ENCODE data around the gene PRIMA1. TPM values are rescaled to one million over a fixed set of nuclear protein-coding genes. Genes with fewer than 3 reads are reported as not detected.

PRIMA1 gene
- total and polyA plus RNA-seq, 2 experiments from 2014 or later = 2.1 to 3.5 TPM

- H3K4me3 Mint-ChIP-seq = no peak overlapping the region
- no peaks in the 10 kb centered on the region for H3K27me3 ChIP-seq (ENCODE audit: insufficient read depth)
- no peak for ATAC-seq
- no peak overlapping the region for H3K4me3 ChIP-seq
- no peak overlapping the region for H3K27ac ChIP-seq (ENCODE audit: low read depth)
- no peak overlapping the region for H2AFZ ChIP-seq
- H3K4me1 Mint-ChIP-seq = peaks cover 20% of the 10 kb centered on the region
- H3K79me2 ChIP-seq (replicated peaks; ENCODE audit: insufficient read depth) = no peaks in the 10 kb centered on the region
- H3K9me3 Mint-ChIP-seq = no peaks in the 10 kb centered on the region
- no peaks in the 10 kb centered on the region for H3K36me3 Mint-ChIP-seq (ENCODE audit: low read depth)
- TF ChIP-seq ZNF331 (CRISPR knock-in tag; IDR thresholded peaks at IDR 0.05; ENCODE audit: low read depth) (no peak), ZNF462 (CRISPR knock-in tag; IDR thresholded peaks at IDR 0.05) (no peak), ZNF114 (CRISPR knock-in tag; IDR thresholded peaks at IDR 0.05) (no peak)
- H3K4me2 ChIP-seq = no peak overlapping the region
- H3K27ac Mint-ChIP-seq = no peak overlapping the region
- no peaks in the 10 kb centered on the region for H3F3A ChIP-seq (replicated peaks; ENCODE audit: low read depth)
- H3K27me3 Mint-ChIP-seq (ENCODE audit: insufficient read depth, low read depth, poor library complexity) = peaks cover 13% of the 10 kb centered on the region
- no peaks in the 10 kb centered on the region for H3K36me3 ChIP-seq (ENCODE audit: insufficient read depth)
- H3K4me1 ChIP-seq (ENCODE audit: insufficient read depth) = no peaks in the 10 kb centered on the region
- no peaks in the 10 kb centered on the region for H4K20me1 ChIP-seq (replicated peaks; ENCODE audit: insufficient read depth)
- DNase-seq (ENCODE audit: low spot score) = no peak
- H3K9me2 ChIP-seq (ENCODE audit: insufficient read depth) = peaks cover 3% of the 10 kb centered on the region; the same call in 1 of the 2 replicates
Measured at GRCh38 chr14:93765155-93765554, 23.1 kb downstream of the PRIMA1 start.

- H3K4me3 ChIP-seq = no peak overlapping the region
- H3K9me3 Mint-ChIP-seq = no peaks in the 10 kb centered on the region
- no peaks in the 10 kb centered on the region for H4K20me1 ChIP-seq (replicated peaks; ENCODE audit: insufficient read depth)
- H3K4me3 Mint-ChIP-seq = no peak overlapping the region
- no peaks in the 10 kb centered on the region for H3K4me1 ChIP-seq (ENCODE audit: insufficient read depth)
- H3K79me2 ChIP-seq (replicated peaks; ENCODE audit: insufficient read depth) = no peaks in the 10 kb centered on the region
- H3K27ac ChIP-seq (ENCODE audit: low read depth) = no peak overlapping the region
- H3K36me3 ChIP-seq (ENCODE audit: insufficient read depth) = no peaks in the 10 kb centered on the region
- H3K36me3 Mint-ChIP-seq (ENCODE audit: low read depth) = no peaks in the 10 kb centered on the region
- no peaks in the 10 kb centered on the region for H3F3A ChIP-seq (replicated peaks; ENCODE audit: low read depth)
- H3K4me1 Mint-ChIP-seq = peaks cover 20% of the 10 kb centered on the region
- H2AFZ ChIP-seq = no peak overlapping the region
- H3K27me3 Mint-ChIP-seq (ENCODE audit: insufficient read depth, low read depth, poor library complexity) = peaks cover 12% of the 10 kb centered on the region
- no peak overlapping the region for H3K4me2 ChIP-seq
- H3K27me3 ChIP-seq (ENCODE audit: insufficient read depth) = no peaks in the 10 kb centered on the region
- no peak overlapping the region for H3K27ac Mint-ChIP-seq
- ATAC-seq = peak; percentile 54; the same call in 1 of the 3 replicates
- DNase-seq (ENCODE audit: low spot score) = no peak
- no peak for TF ChIP-seq EZH2phosphoT487 (IDR thresholded peaks at IDR 0.05; ENCODE audit: unreplicated experiment)
- TF ChIP-seq STAT1 (IDR thresholded peaks at IDR 0.05; ENCODE audit: unreplicated experiment) = no peak
- TF ChIP-seq NANOG (IDR thresholded peaks at IDR 0.05; ENCODE audit: borderline replicate concordance) = no peak
- TF ChIP-seq JUNB (IDR thresholded peaks at IDR 0.05; ENCODE audit: unreplicated experiment) = no peak
- TF ChIP-seq ZNF114 (CRISPR knock-in tag; IDR thresholded peaks at IDR 0.05) = no peak
- TF ChIP-seq ZNF331 (CRISPR knock-in tag; IDR thresholded peaks at IDR 0.05; ENCODE audit: low read depth) = no peak
- no peak for TF ChIP-seq EZH2 (IDR thresholded peaks at IDR 0.05; ENCODE audit: low read depth, unreplicated experiment)
- TF ChIP-seq POLR2AphosphoS5 (IDR thresholded peaks at IDR 0.05; ENCODE audit: low read depth) = no peak
- TF ChIP-seq CREB1 (CRISPR knock-in tag; IDR thresholded peaks at IDR 0.05; ENCODE audit: low read depth) = no peak
- H3K9me2 ChIP-seq (ENCODE audit: insufficient read depth) = peaks cover 3% of the 10 kb centered on the region; the same call in 1 of the 2 replicates
Measured at GRCh38 chr14:93764211-93764659, 24.1 kb downstream of the PRIMA1 start.

Data from GM23338 (cell line).